Measurements from ENCODE around the gene ZNF423.
"Not testable (repeated sequence)": the region's sequence is repeated elsewhere in the genome, so short reads cannot be mapped to it uniquely, and the experiment has no call there.

ZNF423 gene

DNA sequence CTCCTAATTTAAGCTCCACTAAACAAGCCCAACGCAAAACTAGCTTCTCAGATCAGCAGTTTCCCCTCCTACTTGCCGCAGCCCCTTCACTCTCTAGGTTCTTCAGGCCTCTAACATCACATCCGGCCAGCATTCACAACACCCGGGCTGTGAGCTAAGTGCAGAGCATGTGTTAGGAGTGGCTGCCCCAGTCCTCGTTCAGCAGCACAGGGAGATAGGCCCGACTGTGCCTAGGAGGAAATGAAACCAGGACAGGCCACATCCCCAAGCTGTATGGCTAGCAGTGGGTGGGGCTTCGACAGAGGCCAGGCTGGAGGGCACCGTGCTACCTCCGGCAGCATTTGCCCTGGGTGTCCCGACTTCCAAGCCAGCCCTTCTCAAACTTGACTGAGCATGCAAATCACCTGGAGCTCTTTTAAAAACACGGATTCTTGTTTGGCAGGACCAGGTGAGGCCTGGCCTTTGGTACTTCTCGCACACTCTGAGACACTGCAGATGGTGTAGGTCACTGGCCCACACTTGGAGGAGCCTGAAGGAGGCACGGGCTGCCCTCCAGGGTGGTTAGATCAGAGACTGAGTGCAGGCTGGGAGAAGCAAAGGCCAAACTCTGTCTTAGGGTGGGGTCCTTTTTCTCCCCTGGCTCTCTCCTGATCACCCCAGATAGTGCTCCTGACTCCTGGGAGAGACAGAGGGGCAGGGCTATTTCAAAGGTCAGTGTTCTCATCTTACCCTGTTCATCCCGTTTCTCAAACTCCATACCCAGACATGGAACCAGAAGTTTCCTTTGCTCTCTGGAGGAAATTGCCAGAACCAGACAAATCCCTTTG lies 280.4 kb downstream of the ZNF423 start:
- DNase-seq = no peak

DNA sequence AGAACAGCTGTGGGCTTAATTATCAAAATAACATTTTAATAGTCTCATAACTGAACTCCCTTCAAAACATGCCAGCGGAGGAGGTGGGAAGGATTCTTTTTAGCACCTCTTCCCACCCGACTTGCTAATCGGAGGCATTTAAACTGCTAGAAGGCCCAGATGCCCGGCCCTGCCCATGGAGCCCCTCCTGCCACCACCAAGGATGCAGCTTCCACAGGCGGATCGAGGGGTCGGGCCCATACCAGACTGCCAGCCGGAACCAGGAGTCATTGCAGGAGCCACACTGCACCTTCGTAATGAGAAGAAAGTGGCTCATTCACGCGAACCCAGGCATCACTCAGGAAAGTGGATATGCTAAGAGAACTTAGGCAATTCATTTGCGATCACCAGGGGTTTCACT lies 281.1 kb downstream of the ZNF423 start:
- peak; percentile 59 for DNase-seq

DNA sequence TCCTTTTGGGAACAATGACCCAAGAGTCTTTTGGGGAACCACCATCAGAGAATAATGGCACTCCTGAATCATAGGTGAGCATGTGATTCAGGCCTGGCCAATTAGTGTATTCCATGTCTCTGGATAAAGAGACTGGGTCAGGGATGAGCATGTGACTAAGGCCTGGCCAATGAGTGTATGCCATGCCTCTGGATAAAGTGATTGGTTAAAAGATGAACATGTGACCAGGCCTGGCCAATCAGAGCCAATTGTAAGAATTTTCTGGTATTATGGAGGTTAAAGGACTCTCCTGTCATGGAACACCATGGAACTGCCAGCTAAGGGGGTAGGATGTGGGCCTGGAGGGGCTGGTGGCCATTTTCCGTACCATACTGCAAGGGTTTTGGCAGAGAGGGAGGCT lies 288.0 kb downstream of the ZNF423 start:
- no peak for DNase-seq

- no peak for DNase-seq
Measured at GRCh38 chr16:49566432-49566831, 289.5 kb downstream of the ZNF423 start.

DNA sequence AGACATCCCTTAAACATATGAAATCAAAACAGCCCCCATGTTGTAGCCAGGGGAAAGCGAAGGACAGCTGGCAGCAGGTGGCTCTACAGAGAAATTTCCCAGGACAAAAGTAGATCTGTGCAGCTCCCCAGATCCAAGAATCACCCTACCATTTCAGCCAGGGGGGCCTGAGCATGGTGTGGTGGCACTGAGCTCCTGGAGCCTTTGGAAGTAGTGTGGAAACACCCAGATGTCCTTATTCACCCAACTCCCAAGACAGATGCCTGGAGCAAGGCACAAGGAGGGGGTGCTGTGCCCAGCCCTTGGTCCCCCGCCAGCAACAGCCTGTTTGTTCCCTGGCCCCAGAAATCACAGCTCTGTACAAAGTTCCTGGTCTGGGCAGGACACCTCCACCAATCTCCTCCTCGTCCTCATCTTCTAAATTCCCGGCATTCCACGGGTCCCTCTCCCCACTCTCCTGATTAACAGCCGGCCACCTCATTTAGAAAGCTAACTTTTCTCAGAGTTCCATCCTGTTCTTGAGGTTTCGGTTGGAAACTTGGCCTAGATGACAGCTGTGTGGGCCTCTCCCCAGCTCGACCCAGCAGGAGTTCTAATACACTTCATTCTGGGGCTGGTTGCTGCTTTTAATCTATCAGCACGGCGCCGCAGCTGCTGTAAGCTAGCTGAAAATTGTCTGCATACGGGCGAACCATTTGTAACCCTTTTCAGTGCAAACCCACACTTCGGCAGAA lies 291.2 kb downstream of the ZNF423 start:
- DNase-seq = peak; percentile 13

GRCh38 chr16:49563666-49564065 lies 292.2 kb downstream of the ZNF423 start:
- DNase-seq = no peak

- not testable (repeated sequence) for DNase-seq
Measured at GRCh38 chr16:49562894-49563293, 293.0 kb downstream of the ZNF423 start.

GRCh38 chr16:49562228-49562627 lies 293.7 kb downstream of the ZNF423 start:
- peak; percentile 26 for DNase-seq

DNA sequence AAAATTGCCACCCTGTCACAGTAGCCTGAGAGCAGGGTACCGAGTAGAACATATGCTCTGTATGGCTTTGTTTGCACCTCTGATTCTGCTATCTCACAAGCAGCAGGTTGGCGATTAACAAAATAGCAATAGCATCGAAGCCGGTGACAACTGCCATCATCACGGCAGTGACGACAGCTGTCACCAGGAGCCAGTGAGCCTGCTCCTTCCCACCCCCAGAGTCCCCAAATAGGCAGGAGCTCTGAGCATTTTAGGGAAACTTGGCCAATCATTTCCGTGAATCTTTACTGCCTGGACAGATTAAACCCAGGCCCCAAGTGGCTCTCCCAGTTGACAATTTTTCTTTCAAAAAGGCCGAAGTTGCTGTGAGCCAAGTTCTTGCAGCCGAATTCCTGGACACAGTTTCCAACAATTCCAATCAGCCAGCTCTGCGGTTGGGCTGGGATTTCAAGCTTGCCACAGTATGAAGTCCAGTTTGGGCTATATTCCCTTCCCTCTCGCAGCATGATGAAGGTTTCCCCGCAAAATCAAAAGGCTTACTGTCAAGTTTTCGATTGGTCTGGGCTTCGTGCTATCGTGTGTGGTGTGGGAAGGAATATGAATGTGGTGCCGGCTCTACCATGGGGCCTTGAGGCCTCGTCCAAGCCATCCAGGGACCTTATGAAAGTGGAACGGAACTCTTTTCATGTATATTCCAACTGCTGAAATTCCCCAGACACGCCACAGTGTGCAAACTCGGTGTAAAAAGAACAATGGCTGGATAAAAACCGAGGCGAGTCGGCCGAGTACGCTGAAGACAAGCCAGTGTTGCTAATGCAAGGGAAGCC lies 295.7 kb downstream of the ZNF423 start:
- DNase-seq = peak; percentile 69

- DNase-seq = no peak
Measured at GRCh38 chr16:49559242-49559641, 296.7 kb downstream of the ZNF423 start.

DNA sequence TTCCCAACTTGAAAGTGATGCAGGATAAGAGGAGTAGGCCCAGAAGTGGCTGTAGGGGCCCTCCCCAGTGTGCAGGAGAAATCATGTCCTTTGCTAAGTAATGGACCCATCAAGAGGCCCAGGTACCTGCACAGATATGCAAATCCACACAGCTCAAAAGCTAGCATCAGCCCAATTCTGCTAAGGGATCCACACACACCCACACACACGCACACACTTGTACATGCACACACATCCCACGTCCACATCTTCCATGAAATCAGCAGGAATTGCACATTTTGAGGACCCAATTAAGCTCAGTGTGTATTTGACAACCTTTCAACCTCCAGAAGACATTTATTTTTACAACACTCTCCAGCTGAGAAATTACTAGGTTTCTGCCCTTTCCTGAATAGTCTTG lies 297.5 kb downstream of the ZNF423 start:
- DNase-seq = no peak

DNA sequence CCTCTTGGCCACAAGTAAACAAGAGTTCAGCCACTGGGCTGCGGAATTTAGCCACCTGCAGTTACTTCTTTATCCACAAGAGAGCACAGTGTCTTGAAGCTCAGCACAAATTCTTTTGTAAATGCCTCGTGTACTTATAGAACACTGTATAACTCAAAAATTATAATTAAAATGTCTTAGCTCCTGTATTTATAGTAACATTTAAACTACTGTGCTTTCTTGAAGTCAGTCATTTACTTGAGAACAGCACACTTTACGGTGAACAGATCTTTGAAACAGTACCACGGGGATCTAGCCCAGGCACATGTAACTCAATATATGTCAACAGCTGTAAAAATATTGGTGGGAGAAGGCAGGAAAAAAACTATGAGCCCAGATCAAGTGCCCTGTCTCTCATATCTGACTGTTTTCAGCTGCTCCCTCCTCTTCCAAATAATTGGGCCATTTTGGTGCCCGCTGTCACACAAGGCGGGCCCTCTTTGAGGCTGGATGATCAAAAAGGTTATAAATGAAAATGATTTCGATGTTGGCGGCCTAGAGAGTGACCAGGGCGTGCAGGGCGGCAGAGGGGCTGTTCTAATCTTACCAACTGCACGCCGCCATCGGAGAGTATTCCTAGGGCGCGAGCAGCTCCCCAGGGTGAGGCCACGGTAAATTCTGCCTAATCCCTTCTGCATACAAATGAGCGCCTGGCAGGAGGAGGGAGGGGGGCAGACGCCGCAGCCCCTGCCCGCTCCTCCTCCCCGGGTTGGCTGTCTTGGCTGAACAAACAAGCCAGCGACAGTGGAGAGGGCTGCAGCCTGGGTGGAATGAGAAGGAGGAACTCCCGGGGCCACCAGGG lies 299.1 kb downstream of the ZNF423 start:
- peak; percentile 50 for DNase-seq

- DNase-seq = no peak
Measured at GRCh38 chr16:49556249-49556605, 299.7 kb downstream of the ZNF423 start.

DNA sequence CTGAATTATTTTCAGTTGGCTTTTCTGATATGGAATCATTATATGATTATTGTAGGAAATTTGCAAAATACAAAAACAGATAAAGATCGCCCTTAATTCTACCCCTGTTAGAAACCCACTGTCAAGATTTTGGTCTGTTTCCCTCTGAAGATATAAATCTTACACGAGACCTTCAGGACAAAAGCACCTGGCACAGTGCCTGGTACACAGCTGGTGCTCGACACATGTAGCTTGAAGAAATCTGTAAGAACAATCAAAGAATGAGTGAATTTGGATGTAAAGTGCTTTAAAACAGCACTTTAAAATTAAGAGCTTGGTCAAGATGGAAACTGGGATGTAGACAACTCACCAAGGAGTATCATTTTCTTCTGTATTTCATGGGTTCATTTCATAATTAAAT lies 301.2 kb downstream of the ZNF423 start:
- DNase-seq = no peak

GRCh38 chr16:49552313-49552928 lies 303.5 kb downstream of the ZNF423 start:
- no peak for DNase-seq

DNA sequence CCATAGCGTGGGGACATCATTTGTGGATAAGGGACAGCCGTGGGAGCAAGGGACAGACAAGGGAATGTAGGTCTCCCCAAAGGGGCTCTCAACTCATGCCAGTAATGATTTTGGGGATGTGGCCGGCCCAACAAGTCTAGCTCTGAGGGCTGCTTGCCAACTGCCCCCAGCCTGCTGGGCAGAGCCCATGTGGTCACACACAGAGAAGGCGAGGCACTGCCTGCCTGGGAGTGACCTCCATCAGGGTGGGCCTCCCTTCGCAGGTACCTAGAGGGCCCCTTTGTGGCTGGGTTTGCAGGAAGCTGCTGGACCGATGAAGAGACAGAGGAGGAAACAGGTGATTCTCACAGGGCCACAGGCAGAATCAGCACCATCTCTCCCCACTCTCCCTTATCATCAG lies 305.2 kb downstream of the ZNF423 start:
- no peak for DNase-seq

DNA sequence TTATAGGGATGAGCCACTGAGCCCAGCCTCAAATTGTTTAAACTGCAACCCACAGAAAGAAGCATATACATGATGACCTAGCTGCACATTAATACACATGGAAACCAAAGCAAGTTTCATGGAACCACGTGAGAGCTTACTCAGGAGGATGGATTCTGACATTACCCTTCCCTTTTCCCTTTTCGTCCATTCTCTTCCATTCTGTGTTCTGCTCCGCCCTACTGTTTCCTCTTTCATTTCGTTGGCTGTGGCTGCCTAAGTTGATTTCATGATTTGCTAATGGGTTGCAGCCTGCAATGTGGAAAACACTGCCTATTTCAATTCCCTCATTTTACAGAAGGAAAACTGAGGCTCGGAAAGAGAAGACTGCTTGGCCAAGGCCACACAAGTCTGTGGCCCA lies 305.8 kb downstream of the ZNF423 start:
- no peak for DNase-seq

GRCh38 chr16:49548325-49548970 lies 307.5 kb downstream of the ZNF423 start:
- peak; percentile 52 for DNase-seq

DNA sequence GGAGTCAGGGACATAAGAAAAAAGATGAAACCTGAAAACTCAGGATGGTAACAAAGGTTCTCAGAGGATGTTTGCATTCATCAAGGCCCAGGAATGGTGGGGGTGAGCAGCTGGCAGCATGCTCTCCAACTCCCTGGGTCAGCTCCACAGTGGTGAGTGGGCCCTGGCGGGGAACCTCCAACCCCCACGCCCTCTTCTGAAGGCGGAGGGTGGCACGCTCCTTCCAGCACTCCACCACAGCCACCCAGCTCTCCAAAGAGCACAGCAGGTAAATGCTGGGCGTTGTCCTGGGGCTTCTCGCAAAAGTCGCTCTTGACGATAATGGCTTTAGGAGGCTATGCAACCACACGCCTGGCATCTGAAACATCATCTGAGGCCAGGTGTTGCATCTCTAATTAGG lies 308.5 kb downstream of the ZNF423 start:
- DNase-seq = peak; percentile 35

GRCh38 chr16:49546735-49547134 lies 309.2 kb downstream of the ZNF423 start:
- DNase-seq = no peak

DNA sequence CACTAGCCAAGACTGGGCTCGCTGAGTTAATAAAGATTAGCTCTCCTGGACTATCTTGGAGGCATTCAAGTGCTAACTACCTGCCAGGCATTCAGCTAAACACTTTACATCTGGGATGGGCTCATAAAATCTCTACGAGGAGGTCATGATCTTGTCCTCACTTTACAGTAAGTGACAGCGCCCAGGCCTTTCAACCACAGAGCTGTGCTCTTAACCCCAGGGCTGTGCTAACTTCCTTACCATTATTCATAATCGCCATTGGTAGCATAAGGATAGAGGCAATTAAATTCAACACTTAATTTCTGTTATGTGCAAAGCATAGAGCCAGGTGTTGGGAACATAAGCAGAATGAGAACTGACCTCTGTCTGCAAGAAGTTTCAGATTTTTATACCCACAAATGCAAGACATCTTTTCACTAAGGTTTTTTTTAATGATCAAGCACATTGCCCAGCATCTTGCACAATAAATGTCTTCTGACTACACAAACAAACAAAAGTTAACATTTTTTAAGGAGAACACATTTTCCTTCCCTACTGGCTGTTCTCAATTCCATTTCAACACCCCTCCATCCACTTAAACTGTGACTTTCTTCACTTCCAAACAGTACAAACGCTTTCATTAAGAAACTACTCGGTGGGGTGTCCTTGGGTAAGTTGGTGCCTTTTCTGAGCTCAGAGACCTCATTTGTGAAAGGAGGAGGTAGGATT lies 310.0 kb downstream of the ZNF423 start:
- no peak for DNase-seq
